GM15510 (cell line): ENCODE data around the gene LAP3.

Experiments
- POLR2A ChIP-seq: IDR thresholded peaks from 3 replicates; pipeline ENCODE4 v1.6.1; 2011; ENCODE audit warnings: borderline replicate concordance; ENCODE audit not compliant: insufficient read length; ENCODE audit errors: extremely low read depth

The LAP3 gene

DNA sequence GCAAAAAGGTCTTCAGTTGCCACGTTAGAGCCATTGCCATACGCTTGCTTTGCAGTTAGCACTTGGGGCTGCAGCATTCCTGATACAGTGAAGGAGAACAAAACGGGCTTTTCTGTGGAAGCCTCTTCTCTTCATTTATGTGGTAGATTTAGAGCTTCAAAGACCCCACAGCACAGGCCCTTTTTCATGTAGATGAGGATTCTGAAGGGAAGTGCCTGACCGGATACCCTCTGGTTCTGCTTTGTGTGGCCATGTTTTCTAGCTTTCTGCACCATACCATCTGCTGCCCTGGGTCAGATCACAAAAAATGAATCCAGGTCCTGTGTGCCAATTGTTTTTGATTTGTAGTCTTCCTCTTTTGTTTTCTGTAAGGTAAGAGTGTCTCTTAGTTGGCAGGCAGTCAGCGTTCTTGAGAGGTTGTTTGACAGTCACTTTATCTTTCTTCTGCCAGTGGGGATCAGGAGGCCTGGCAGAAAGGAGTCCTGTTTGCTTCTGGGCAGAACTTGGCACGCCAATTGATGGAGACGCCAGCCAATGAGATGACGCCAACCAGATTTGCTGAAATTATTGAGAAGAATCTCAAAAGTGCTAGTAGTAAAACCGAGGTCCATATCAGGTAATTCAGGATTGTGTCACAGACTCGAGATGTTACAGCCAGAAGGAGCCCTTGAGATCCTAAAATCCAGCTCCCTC, 7.7 kb downstream of the LAP3 start:
- no peak for TF ChIP-seq POLR2A

DNA sequence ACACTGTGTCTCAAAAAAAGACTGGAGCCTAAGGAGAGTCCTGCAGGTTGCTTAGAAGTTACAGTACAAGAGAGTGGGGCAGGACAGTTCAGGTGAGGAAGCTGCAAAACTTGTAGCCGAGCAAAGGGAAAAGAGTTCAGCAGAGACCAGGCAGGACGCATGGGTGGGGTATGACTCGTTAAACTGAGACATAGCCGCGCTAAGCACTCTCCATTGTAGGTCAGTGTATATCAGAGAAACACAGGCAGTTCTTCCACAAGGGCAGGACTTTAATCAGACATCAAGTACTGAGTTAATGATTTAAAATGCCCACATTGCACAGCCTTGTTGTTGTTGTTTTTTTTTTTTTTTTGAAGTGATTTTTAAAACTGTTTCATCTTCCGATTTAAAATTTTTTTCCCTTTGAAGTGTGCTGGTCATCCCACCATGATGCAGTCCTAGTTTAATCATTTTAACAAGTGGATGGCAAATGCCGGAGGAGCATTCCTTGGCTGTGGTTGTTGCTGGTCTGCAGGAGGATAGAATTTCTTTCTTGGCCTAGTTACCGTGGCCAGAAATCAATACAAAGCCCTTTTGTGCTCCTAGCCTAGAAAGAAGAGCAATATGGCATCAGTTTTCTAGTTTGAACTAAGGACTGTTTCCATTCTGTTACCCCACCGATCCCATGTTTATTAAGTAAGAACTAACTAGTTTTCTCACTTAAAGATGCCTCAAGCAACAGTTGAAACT, 10.3 kb downstream of the LAP3 start:
- TF ChIP-seq POLR2A, result no peak

DNA sequence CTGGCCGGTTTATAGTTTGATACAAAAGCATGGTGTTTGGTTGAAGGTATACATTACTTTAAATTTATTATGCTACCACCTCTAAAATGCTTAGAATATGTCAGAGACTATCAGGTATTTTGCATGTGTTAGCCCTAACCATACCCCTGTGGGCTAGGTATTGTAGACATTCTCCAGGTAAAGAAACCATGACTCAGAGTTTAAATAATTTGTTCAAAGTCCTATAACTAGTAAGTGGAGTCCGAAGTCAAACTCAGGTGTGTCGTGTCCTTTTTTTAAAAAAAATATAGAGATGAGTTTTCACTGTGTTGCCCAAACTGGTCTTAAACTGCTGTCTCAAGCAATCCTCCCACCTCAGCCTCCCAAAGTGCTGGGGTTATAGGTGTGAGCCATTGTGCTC, 12.4 kb downstream of the LAP3 start:
- no peak for TF ChIP-seq POLR2A

DNA sequence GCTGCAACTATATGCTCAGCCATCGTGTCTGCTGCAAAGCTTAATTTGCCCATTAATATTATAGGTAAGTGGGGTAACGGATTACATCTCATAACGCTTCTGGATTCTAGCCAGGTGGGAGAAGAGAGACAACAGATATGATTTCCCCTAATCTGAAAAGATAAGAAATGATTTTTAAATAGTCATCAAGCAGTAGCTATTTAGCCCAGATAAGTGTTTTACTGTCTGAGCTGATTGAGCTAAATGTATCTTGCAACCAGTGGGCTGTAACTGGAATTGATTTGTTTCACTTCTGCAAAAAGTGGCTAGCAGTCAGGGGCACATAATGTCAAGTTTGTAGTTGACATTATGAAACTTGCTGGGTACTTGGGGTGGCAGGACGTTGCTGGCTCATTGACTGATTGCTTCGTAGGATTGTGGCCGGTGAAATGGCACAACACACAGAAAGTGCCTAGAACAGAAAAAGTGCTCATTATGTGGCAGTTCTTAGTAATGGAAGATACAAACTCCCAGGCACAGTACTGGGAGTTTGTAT, 18.5 kb downstream of the LAP3 start:
- TF ChIP-seq POLR2A, result no peak

DNA sequence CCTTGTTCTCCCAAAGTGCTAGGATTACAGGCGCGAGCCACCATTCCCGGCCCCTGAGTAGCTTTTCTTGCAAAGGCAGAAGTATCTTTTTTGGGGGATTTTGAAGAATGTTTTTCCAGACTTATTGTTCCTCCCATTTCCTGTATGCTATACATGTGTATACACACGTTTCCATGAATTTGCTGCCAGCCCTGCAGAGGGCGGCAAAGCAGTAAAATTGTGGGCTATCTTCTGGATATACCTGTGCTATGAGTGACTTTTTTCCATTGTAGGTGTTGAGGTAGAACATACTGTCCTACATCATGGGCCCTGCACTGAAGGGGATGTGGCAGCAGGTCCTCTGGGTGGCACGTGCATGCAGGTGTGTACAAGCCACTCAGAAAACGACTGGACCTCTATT, 20.5 kb downstream of the LAP3 start:
- no peak for TF ChIP-seq POLR2A

DNA sequence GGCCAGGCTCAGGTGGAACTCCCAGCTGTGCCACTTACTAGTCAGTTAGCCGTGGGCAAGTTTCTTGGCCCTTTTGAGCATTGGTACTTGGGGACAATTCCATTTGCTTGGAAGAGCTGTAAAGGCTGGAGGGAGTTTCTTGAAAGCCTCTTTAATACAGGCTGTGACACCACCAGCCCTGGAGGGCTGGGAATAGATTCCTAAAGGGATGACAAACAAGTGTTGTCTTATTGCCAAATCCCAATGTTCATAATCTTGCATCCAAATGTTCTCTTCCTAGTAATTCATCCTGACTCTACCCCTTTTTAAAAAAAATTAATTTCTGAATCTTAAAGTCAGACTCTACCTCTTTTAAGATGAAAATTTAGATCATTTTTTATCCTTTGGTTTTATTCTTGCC, 22.8 kb downstream of the LAP3 start:
- TF ChIP-seq POLR2A, result no peak

DNA sequence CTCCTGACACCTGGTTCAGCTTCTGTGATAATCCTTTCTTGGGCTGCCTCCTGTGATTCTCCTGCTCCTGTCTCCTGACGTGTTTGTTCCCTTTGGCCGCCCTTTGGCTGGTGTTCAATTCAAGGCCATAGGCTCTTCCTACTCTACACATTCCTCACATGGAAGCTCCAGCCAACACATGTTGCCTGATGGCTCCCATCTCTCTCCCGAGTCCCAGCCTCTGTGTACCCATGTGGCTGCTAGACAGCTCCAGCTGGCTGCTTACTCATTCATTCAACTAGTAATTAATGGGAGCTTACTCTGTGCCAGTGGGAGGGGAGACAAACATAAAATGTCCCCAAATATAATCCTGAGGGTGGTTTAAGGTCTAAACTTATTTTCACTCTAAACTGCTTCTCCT, 28.2 kb downstream of the LAP3 start:
- TF ChIP-seq POLR2A, result no peak

DNA sequence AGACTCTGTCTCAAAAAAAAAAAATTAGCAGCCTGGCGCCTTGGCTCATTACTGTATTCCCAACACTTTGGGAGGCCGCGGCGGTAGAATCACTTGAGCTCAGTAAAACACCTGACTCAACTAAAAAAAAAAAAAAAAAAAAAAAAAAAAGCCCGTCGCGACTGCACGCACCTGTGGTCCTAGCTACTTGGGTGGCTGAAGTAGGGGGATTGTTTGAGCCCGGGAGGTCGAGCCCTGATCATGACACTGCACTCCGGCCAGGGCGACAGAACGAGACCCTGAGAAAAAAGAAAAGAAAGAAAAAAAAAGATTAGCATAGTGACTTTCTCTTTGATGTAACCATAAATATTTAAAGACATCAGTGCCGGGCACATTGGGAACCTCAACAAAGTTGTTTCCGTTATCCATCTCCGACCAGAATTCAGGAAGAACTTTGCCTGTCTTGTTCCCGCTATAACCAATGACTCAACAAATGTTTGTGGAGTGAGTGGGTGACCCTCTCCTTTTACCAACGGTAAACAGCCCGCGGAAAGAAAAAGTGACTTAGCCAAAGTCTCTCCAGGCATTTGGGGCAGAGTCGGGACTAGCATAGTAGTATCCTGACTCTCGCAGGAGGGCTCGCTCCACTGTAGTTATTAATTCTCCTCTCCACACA, 36.9 kb downstream of the LAP3 start:
- TF ChIP-seq POLR2A, result no peak

DNA sequence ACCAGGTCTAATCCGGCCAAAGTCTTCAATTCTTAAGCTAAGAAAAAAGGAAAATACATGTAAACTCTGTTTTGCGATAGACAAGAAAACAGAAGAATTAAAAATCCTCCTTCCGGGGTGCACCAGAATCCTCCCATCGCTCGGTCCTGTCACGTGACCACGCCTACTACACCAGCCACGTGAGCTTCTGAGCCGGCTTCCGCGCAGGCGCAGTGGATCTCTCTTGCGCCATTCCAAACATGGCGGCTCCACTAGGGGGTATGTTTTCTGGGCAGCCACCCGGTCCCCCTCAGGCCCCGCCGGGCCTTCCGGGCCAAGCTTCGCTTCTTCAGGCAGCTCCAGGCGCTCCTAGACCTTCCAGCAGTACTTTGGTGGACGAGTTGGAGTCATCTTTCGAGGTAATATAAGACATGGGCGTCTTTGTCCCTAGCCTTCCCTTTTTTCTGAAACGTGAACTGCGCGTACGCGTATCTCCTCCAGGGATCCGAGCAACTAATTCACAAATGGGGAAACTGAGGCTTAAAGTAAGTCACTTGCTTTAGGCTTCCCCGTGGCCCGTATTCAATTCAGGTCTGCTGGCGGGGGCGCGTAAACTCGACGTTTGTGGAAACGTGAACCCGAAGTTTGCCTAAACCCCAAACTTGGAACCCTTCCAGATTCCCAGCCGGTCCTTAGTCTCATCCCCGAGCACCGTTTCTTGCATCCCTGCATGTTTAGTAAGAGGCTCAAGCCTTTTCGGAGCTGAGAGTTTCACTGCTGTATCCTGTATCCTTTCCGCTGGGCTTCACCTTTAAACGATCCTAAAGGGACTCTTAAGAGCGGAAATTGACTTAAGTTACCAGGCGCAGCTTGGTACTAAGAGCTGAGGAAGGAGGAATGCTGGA, 37.7 kb downstream of the LAP3 start, which contains the start of gene MED28:
TSS of gene MED28 (plus strand) at position 226 of the 884 bp plus-strand sequence. CDS start at position 240, 14 bp downstream.
- peak; percentile 92 for TF ChIP-seq POLR2A

DNA sequence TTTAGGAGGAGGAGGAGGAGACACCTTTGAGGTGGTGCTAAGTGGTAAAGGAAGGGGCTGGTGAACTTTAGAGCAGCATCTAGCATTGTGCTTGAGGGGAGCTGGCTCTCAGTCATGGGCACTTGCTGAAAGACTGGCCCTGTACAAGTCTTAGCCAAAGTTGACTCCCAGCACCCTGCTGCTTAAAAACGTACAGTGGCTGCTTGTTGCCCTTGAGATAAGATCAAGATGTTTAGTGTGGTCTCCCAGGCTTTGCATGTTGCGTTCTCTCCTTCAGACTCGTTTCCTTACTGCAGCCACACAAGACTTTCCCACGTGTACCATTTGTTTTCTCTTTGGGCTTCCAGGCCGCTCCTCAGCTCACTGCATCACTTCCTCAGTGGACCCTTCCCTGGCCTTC, 39.3 kb downstream of the LAP3 start:
- TF ChIP-seq POLR2A, result no peak

DNA sequence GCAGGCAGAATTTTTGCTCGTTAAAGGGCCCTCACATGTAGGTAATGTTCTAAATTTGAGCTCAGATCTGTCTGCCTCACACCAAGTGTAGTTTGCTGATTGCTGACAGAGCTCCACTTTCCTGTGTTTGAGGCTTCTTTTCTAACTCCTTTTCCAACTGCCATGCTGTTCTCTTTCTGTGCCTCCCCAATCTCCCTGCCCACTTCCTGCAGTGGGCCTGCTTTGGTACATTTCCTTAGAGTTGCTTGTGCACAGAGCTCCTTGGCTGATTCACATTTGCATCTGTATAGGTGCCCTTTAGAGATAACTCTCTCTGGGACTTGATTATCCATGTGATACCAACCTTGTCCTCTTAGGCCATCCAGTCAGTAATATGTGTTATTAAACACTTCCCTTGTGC, 41.9 kb downstream of the LAP3 start:
- TF ChIP-seq POLR2A, result no peak

DNA sequence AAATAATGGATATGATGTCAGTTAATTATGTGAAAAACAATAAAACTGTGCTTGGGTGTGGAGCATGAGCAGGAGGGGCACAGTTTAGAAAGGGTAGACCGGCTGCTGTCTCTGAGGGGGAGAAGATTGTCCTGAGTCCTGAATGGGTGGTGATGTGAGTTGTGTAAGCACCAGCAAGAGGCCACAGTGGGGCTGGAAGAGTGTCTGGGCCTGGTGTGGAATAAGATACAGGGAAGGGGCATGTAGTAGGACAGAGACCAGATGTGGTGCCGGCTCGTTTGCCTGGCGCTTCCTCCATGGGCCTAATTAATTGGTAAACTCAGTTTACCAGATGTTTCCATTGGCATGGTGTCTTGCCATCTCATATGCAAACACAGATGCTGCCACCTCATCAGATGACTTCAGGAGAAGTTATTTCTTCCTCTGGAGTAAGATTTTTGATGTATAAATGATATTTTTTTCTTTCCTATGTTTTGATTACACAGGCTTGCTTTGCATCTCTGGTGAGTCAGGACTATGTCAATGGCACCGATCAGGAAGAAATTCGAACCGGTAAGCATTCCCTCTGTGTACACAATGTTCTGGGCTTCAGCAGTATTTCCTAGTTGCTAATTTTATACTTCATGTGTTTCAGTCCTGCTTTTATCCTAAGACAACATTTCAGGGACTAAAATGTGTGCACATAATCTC, 42.6 kb downstream of the LAP3 start:
- TF ChIP-seq POLR2A, result no peak

DNA sequence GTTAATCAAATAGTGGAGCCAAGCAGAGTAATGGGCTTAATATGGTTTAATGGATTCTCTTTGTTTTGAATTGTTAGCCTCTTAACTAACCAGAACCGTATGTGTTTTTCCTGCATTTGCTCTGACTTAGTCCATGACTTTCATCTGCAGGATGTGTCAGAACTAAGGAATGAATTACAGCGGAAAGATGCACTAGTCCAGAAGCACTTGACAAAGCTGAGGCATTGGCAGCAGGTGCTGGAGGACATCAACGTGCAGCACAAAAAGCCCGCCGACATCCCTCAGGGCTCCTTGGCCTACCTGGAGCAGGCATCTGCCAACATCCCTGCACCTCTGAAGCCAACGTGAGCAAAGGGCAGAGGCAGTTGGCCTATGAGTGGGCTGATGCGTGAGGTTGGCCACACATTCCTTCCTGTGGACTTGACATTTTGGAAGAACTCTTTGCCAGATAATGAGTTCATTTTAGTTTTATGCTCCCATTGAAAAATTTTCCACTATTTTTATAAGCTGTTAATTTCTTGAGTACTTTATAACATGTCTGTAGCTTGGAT, 46.5 kb downstream of the LAP3 start:
- TF ChIP-seq POLR2A, result no peak

DNA sequence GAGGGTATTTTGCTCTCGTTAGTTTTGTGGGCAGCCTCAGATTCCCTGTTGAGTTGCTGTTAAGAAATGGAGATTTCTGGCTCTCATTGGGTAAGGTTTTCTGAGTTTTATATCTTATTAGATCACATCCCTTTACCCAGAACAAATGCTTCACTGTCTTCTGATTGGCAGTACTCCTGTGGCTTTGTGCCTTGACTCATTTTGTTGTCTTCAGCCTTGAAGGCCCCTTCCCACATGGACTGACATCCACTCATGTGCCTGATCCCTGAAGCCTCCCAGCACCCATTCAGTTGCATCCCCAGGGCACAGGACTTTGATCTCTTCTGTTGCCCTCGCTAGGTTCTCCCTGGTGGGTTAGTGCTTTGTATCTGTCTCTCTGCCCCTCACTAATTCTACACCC, 47.8 kb downstream of the LAP3 start:
- no peak for TF ChIP-seq POLR2A
